Activated naive CD4-positive, alpha-beta T cell treated with anti-CD3 and anti-CD28 coated beads, Interleukin-2, amount 10 ng/mL, durations not matched to agents 7 days and 5 days (primary cell): ENCODE results near the gene ELMO3.

Experiments used
- CTCF ChIA-PET: fragments of 350-600 bp; sonication (Branson Sonifier 250); formaldehyde crosslinking; loops from one replicate; lab custom pipeline; 2021; ENCODE audit warnings: antibody characterized with exemption; lab: Charles Lee
- DNase-seq: peaks from one replicate; pipeline ENCODE4 v3.0.0-alpha.2; 2020
- H3K27ac Mint-ChIP-seq: one replicate; pipeline ENCODE4 v1.8.0; 2021; ENCODE audit warnings: mild to moderate bottlenecking, moderate library complexity, mixed read lengths
- H3K27me3 Mint-ChIP-seq: one replicate; pipeline ENCODE4 v1.8.0; 2021; ENCODE audit warnings: mild to moderate bottlenecking, mixed read lengths
- H3K36me3 Mint-ChIP-seq: one replicate; pipeline ENCODE4 v1.8.0; 2021; ENCODE audit warnings: mixed read lengths
- H3K4me1 Mint-ChIP-seq: one replicate; pipeline ENCODE4 v1.8.0; 2021; ENCODE audit warnings: mixed read lengths
- H3K4me3 Mint-ChIP-seq: one replicate; pipeline ENCODE4 v1.8.0; 2021; ENCODE audit warnings: mild to moderate bottlenecking, moderate library complexity, mixed read lengths
- H3K9me3 Mint-ChIP-seq: one replicate; pipeline ENCODE4 v1.8.0; 2021; ENCODE audit warnings: mixed read lengths

ELMO3 gene

DNA sequence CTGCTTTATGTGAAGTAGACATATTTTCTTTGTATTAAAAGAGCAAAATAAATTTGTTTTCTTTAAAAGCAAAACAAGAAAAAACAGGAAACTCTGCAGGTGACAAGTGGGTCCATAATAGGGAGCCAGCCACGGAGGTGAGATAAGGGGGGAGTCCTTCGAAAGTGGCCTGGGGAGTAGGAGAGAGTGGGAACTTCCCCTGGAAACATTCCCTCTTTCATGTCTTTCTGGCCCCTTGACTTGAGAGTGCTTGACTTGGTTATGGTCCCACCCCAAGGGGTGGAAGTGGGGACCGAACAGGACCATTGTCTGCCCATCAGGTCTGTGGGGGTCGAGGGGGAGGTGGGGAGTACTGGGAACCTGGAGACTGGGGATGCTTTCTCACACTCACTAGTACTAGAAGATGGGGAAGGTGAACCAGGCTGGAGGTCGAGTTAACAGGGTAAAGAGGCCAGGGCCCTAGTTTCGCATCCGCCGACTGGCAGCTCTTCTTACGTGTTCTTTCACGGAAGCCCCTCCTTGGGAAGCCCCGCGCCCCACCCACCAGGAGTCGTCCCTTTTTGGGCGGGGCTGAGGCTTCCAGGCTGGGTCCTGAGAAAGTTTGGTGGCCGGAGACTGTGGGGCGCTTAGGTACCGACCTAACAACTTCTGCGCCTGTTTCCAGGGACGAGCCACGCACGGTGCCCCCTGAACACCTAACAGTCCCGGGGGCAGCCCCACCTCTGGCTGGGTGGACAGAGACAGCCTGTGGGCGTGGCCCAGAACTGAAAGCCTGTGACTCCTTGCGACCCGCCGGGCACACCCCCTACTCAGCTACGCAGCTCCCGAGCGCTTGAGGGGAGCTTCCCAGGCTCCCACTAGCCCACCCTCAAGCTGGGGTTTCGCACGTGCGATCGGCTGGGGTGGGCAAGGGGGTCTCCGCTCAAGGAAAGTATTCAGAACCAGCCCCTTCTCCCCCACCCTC lies 40.0 kb upstream of the ELMO3 start:
- Mint-ChIP-seq H3K4me3 (peak overlapping the region; percentile 94), H3K27me3 (peaks cover 35% of the 10 kb centered on the region), H3K9me3 (no peaks in the 10 kb centered on the region), H3K36me3 (peaks cover 47% of the 10 kb centered on the region), H3K4me1 (peaks cover 59% of the 10 kb centered on the region), H3K27ac (peak overlapping the region; percentile 100)
- DNase-seq = peak; percentile 93
- CTCF ChIA-PET = interaction anchor here (0.6 to 8.7 kb wide), 10 partner anchors 10 to 206 kb away, joined by 3 to 163 read pairs (median 4); partner anchors contain the start of genes MATCAP1 and NOL3

DNA sequence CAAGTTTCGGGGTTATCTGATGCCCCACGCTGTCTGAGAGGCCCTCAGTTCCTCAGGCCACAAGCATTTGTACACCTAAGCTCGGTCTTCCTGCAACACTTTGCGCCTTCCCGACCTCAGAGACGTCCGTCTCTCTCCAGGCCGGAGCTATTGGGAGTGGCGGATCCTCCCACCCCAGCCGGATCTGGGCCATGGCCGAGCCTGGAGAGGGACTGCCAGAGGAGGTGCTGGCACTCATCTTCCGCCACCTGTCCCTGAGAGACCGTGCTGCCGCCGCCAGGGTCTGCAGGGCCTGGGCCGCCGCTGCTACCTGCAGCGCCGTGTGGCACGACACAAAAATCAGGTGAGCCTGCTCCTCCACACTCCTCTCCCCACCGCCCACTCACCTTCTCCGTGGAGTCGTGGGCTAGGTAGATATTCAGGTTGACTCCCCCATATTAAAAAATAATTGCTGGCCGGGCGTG lies 37.3 kb upstream of the ELMO3 start:
- CTCF ChIA-PET = interaction anchor here (1.2 to 2.6 kb wide), 4 partner anchors 13 to 26 kb away, joined by 4 to 14 read pairs (median 8); no protein-coding TSS in a partner anchor
- DNase-seq = no peak
- Mint-ChIP-seq H3K4me1 (peaks cover 64% of the 10 kb centered on the region), H3K9me3 (no peaks in the 10 kb centered on the region), H3K4me3 (peak overlapping the region; percentile 94), H3K36me3 (peaks cover 46% of the 10 kb centered on the region), H3K27me3 (peaks cover 58% of the 10 kb centered on the region), H3K27ac (peak overlapping the region; percentile 21)

DNA sequence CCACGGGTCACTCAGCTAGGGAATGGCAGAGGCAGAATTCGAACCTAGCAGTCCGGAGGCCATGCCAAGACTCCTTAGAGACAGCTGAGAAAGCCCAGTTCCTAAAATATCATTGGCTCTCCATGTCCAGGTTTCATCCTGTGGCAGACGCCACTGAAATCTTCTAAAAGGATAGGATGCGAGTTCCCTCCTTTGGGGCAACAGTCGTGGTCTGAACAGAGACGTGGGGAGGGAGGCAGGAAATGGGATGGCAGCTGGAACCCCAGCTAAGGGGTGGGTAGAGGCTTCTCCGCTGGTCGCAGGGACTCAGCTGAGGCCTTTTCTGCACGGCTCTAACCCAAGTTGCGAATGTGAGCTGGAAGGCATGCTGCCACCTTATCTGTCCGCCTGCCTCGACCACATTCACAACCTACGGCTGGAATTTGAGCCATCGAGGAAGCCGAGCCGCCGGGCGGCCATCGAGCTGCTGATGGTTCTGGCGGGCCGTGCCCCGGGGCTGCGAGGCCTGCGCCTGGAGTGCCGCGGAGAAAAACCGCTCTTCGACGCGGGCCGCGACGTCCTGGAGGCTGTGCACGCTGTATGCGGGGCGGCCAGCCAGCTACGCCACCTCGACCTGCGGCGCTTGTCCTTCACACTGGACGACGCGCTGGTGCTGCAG lies 36.3 kb upstream of the ELMO3 start:
- no peak for DNase-seq
- Mint-ChIP-seq H3K4me3 (peak overlapping the region; percentile 94), H3K9me3 (no peaks in the 10 kb centered on the region), H3K27me3 (peaks cover 68% of the 10 kb centered on the region), H3K4me1 (peaks cover 59% of the 10 kb centered on the region), H3K36me3 (peaks cover 47% of the 10 kb centered on the region), H3K27ac (peak overlapping the region; percentile 79)
- CTCF ChIA-PET = interaction anchor here (1.1 to 2.6 kb wide), 7 partner anchors 7 to 145 kb away, joined by 3 to 14 read pairs (median 5); no protein-coding TSS in a partner anchor

- Mint-ChIP-seq H3K9me3 (no peaks in the 10 kb centered on the region), H3K27me3 (peaks cover 75% of the 10 kb centered on the region), H3K4me3 (peak overlapping the region; percentile 94), H3K36me3 (peaks cover 42% of the 10 kb centered on the region), H3K27ac (peak overlapping the region; percentile 80), H3K4me1 (peaks cover 54% of the 10 kb centered on the region)
- DNase-seq = peak; percentile 79
- CTCF ChIA-PET = interaction anchor here (1.1 to 2.6 kb wide), 7 partner anchors 8 to 146 kb away, joined by 3 to 14 read pairs (median 5); no protein-coding TSS in a partner anchor
Measured at GRCh38 chr16:67163164-67163998, 35.5 kb upstream of the ELMO3 start.

- DNase-seq = no peak
- peaks cover 82% of the 10 kb centered on the region for H3K27me3 Mint-ChIP-seq
- peak overlapping the region; percentile 94 for H3K4me3 Mint-ChIP-seq
- H3K9me3 Mint-ChIP-seq = no peaks in the 10 kb centered on the region
- CTCF ChIA-PET = interaction anchor here (1.1 to 2.6 kb wide), 7 partner anchors 9 to 147 kb away, joined by 3 to 14 read pairs (median 4); no protein-coding TSS in a partner anchor
- peaks cover 41% of the 10 kb centered on the region for H3K36me3 Mint-ChIP-seq
- peak overlapping the region; percentile 67 for H3K27ac Mint-ChIP-seq
- peaks cover 54% of the 10 kb centered on the region for H3K4me1 Mint-ChIP-seq
Measured at GRCh38 chr16:67163999-67164558, 34.9 kb upstream of the ELMO3 start.

GRCh38 chr16:67164599-67165061 lies 34.3 kb upstream of the ELMO3 start, which contains the start of gene HSF4:
Gene HSF4, plus strand, starts transcription at chr16:67164745. Its CDS starts 67 bp downstream, at chr16:67164812.
- peaks cover 58% of the 10 kb centered on the region for H3K4me1 Mint-ChIP-seq
- peaks cover 88% of the 10 kb centered on the region for H3K27me3 Mint-ChIP-seq
- H3K9me3 Mint-ChIP-seq = no peaks in the 10 kb centered on the region
- H3K36me3 Mint-ChIP-seq = peaks cover 42% of the 10 kb centered on the region
- H3K4me3 Mint-ChIP-seq = peak within 1 kb of the TSS; percentile 94
- CTCF ChIA-PET = interaction anchor here (1.4 kb wide), 1 partner anchor 9 kb away, joined by 4 read pairs; no protein-coding TSS in a partner anchor
- peak; percentile 56 for DNase-seq
- H3K27ac Mint-ChIP-seq = peak within 1 kb of the TSS; percentile 80

- Mint-ChIP-seq H3K4me3 (peak overlapping the region; percentile 67), H3K27ac (peak overlapping the region; percentile 77), H3K9me3 (no peaks in the 10 kb centered on the region), H3K36me3 (peaks cover 44% of the 10 kb centered on the region), H3K27me3 (peaks cover 96% of the 10 kb centered on the region), H3K4me1 (peaks cover 64% of the 10 kb centered on the region)
- CTCF ChIA-PET = interaction anchor here (1.4 kb wide), 1 partner anchor 10 kb away, joined by 4 read pairs; no protein-coding TSS in a partner anchor
- DNase-seq = no peak
Measured at GRCh38 chr16:67165121-67166078, 33.5 kb upstream of the ELMO3 start.

GRCh38 chr16:67166110-67166547 lies 32.8 kb upstream of the ELMO3 start:
- Mint-ChIP-seq H3K4me3 (peak overlapping the region; percentile 67), H3K27ac (no peak overlapping the region), H3K36me3 (peaks cover 41% of the 10 kb centered on the region), H3K9me3 (no peaks in the 10 kb centered on the region), H3K27me3 (peaks cover 97% of the 10 kb centered on the region), H3K4me1 (peaks cover 68% of the 10 kb centered on the region)
- CTCF ChIA-PET = no interaction called here
- no peak for DNase-seq

DNA sequence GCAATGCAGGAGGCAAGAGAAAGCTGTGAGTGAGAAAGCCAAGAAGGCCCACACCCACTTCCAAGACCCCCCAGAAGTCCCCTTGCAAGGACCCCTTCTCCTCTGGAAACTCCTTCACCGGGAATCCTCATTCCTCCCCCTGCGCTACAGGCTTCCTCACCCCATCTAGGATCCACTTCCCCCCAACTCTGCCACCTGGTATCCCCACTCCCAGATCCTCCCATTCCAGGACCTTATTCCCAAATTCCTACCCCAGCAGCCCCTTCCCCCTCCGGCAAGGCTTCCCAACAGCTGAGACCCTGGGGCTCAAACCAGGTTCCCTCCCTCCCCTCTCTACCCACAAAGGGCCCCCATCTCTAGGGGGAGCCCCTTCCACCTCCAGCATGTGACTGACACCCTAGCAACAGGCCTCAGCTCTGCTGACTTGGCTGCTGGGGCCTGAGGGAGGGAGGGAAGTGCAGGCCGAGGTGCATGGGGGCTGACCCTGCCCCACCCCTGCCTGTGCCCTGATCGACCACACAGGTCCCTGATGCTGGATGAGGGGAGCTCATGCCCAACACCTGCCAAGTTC lies 32.2 kb upstream of the ELMO3 start:
- DNase-seq = no peak
- H3K27me3 Mint-ChIP-seq = peaks cover 99% of the 10 kb centered on the region
- H3K4me1 Mint-ChIP-seq = peaks cover 70% of the 10 kb centered on the region
- H3K4me3 Mint-ChIP-seq = peak overlapping the region; percentile 67
- no peak overlapping the region for H3K27ac Mint-ChIP-seq
- peaks cover 47% of the 10 kb centered on the region for H3K36me3 Mint-ChIP-seq
- CTCF ChIA-PET = no interaction called here
- no peaks in the 10 kb centered on the region for H3K9me3 Mint-ChIP-seq

- Mint-ChIP-seq H3K4me1 (peaks cover 66% of the 10 kb centered on the region), H3K9me3 (no peaks in the 10 kb centered on the region), H3K36me3 (peaks cover 42% of the 10 kb centered on the region), H3K27ac (no peak overlapping the region), H3K4me3 (no peak overlapping the region), H3K27me3 (peaks cover 100% of the 10 kb centered on the region)
- CTCF ChIA-PET = interaction anchor here (1.0 to 4.1 kb wide), 2 partner anchors 10 kb away, joined by 3 to 16 read pairs; no protein-coding TSS in a partner anchor
- DNase-seq = no peak
Measured at GRCh38 chr16:67167588-67167987, 31.3 kb upstream of the ELMO3 start.

DNA sequence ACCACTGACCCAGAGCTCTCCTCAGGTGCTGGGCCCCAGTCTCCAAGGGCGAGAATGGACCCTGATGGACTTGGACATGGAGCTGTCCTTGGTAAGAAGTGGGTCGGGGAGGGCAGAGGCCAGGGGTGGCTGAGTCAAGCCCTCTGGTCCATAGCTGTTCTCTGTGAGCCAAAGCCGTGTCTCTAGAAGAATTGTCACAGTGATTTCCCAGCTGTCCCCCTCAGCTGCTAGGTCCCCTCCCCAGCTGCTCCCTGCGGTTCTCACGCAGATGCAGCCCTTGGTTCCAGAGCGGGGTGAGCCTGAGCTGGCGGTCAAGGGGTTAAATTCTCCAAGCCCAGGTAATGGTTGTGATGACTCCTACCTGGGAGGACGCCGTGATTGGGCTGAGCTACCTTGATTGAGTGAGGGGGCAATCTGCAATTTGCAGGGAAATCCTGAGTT lies 29.9 kb upstream of the ELMO3 start:
- Mint-ChIP-seq H3K27ac (no peak overlapping the region), H3K36me3 (peaks cover 44% of the 10 kb centered on the region), H3K4me1 (peaks cover 72% of the 10 kb centered on the region), H3K9me3 (no peaks in the 10 kb centered on the region), H3K4me3 (no peak overlapping the region), H3K27me3 (peaks cover 100% of the 10 kb centered on the region)
- DNase-seq = no peak
- CTCF ChIA-PET = interaction anchor here (1.0 to 4.9 kb wide), 6 partner anchors 9 to 151 kb away, joined by 3 to 23 read pairs (median 16); partner anchors contain the start of genes FBXL8 and TRADD
